ENCODE data around the gene RTN1. TPM values are rescaled to one million over a fixed set of nuclear protein-coding genes. Genes with fewer than 3 reads are reported as not detected.

RTN1 gene
- total and polyA plus RNA-seq, 2 of the 8 experiments (the other 6 are each of a cell fraction or from before 2014, with no cell fraction given) = 2.8 to 4.9 TPM

DNA sequence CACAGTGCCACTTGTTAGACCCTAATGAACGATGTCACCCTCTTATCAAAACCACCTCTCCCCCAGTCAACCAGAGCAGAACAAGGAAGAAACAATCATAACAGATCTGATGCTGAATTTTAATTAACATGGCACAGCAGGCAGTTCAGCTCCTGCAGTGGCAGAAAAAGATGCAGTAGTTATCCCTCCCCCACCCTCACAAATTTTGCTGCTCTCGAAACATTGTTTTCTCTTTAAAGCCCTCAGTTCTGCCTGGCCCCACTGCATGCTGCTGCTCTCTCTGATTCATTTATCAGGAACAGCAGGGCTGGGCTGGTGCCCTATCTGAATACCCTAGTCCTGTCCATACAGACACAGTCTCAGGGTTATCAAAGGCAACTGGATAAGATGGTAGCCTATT, 306.2 kb downstream of the RTN1 start (continued):
- TF ChIP-seq, protein P1, sequence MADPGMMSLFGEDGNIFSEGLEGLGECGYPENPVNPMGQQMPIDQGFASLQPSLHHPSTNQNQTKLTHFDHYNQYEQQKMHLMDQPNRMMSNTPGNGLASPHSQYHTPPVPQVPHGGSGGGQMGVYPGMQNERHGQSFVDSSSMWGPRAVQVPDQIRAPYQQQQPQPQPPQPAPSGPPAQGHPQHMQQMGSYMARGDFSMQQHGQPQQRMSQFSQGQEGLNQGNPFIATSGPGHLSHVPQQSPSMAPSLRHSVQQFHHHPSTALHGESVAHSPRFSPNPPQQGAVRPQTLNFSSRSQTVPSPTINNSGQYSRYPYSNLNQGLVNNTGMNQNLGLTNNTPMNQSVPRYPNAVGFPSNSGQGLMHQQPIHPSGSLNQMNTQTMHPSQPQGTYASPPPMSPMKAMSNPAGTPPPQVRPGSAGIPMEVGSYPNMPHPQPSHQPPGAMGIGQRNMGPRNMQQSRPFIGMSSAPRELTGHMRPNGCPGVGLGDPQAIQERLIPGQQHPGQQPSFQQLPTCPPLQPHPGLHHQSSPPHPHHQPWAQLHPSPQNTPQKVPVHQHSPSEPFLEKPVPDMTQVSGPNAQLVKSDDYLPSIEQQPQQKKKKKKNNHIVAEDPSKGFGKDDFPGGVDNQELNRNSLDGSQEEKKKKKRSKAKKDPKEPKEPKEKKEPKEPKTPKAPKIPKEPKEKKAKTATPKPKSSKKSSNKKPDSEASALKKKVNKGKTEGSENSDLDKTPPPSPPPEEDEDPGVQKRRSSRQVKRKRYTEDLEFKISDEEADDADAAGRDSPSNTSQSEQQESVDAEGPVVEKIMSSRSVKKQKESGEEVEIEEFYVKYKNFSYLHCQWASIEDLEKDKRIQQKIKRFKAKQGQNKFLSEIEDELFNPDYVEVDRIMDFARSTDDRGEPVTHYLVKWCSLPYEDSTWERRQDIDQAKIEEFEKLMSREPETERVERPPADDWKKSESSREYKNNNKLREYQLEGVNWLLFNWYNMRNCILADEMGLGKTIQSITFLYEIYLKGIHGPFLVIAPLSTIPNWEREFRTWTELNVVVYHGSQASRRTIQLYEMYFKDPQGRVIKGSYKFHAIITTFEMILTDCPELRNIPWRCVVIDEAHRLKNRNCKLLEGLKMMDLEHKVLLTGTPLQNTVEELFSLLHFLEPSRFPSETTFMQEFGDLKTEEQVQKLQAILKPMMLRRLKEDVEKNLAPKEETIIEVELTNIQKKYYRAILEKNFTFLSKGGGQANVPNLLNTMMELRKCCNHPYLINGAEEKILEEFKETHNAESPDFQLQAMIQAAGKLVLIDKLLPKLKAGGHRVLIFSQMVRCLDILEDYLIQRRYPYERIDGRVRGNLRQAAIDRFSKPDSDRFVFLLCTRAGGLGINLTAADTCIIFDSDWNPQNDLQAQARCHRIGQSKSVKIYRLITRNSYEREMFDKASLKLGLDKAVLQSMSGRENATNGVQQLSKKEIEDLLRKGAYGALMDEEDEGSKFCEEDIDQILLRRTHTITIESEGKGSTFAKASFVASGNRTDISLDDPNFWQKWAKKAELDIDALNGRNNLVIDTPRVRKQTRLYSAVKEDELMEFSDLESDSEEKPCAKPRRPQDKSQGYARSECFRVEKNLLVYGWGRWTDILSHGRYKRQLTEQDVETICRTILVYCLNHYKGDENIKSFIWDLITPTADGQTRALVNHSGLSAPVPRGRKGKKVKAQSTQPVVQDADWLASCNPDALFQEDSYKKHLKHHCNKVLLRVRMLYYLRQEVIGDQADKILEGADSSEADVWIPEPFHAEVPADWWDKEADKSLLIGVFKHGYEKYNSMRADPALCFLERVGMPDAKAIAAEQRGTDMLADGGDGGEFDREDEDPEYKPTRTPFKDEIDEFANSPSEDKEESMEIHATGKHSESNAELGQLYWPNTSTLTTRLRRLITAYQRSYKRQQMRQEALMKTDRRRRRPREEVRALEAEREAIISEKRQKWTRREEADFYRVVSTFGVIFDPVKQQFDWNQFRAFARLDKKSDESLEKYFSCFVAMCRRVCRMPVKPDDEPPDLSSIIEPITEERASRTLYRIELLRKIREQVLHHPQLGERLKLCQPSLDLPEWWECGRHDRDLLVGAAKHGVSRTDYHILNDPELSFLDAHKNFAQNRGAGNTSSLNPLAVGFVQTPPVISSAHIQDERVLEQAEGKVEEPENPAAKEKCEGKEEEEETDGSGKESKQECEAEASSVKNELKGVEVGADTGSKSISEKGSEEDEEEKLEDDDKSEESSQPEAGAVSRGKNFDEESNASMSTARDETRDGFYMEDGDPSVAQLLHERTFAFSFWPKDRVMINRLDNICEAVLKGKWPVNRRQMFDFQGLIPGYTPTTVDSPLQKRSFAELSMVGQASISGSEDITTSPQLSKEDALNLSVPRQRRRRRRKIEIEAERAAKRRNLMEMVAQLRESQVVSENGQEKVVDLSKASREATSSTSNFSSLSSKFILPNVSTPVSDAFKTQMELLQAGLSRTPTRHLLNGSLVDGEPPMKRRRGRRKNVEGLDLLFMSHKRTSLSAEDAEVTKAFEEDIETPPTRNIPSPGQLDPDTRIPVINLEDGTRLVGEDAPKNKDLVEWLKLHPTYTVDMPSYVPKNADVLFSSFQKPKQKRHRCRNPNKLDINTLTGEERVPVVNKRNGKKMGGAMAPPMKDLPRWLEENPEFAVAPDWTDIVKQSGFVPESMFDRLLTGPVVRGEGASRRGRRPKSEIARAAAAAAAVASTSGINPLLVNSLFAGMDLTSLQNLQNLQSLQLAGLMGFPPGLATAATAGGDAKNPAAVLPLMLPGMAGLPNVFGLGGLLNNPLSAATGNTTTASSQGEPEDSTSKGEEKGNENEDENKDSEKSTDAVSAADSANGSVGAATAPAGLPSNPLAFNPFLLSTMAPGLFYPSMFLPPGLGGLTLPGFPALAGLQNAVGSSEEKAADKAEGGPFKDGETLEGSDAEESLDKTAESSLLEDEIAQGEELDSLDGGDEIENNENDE (IDR thresholded peaks at IDR 0.05; ENCODE audit: insufficient replicate concordance, low read length) = no peak
- TF ChIP-seq JUND (IDR thresholded peaks at IDR 0.05; ENCODE audit: low read length) = no peak
- no peak for TF ChIP-seq MAFK (IDR thresholded peaks at IDR 0.05; ENCODE audit: low read depth, low read length)
- no peak for TF ChIP-seq TBP (IDR thresholded peaks at IDR 0.05; ENCODE audit: low read depth, low read length)
- no peak for TF ChIP-seq POLR2A (IDR thresholded peaks at IDR 0.05; ENCODE audit: control extremely low read depth in 1 of 2, low read depth in 2 of 2, low read length in 2 of 2)
- no peak for TF ChIP-seq SUZ12 (IDR thresholded peaks at IDR 0.05; ENCODE audit: low read length)
- no peak for TF ChIP-seq EZH2 (IDR thresholded peaks at IDR 0.05; ENCODE audit: low read depth, low read length, severe bottlenecking)
- TF ChIP-seq SP2 (IDR thresholded peaks at IDR 0.05; ENCODE audit: low read length) = no peak
- TF ChIP-seq RNF2 (IDR thresholded peaks at IDR 0.05; ENCODE audit: borderline replicate concordance, low read depth, low read length, missing control alignments, poor library complexity, severe bottlenecking) = no peak
- TF ChIP-seq GTF2F1 (IDR thresholded peaks at IDR 0.05; ENCODE audit: borderline replicate concordance, low read depth, low read length) = no peak
- no peak for TF ChIP-seq HDAC2 (IDR thresholded peaks at IDR 0.05; ENCODE audit: borderline replicate concordance in 1 of 2, low read depth in 2 of 2, low read length in 2 of 2)
- no peak for TF ChIP-seq CREB1 (IDR thresholded peaks at IDR 0.05)

Measured in H1 (cell line).